HepG2 (cell line): ENCODE measurements around the gene MYH9. TPM values are rescaled to one million over a fixed set of nuclear protein-coding genes. Genes with fewer than 3 reads are reported as not detected.

Experiments
- CAMTA2 ChIP-seq: sonication (generic); formaldehyde crosslinking; IDR thresholded peaks from 2 replicates; pipeline ENCODE4 v1.4.0; 2020; ENCODE audit warnings: mild to moderate bottlenecking, missing genetic modification reagents, borderline replicate concordance
- CCDC6 ChIP-seq: sonication (generic); formaldehyde crosslinking; IDR thresholded peaks from 2 replicates; pipeline ENCODE4 v1.8.1; 2022; ENCODE audit warnings: mild to moderate bottlenecking, missing genetic modification reagents, moderate library complexity
- CREB3 ChIP-seq: sonication (generic); formaldehyde crosslinking; IDR thresholded peaks from 2 replicates; pipeline ENCODE4 v1.5.0; 2020; ENCODE audit warnings: missing genetic modification reagents
- HDAC1 ChIP-seq: sonication (generic); formaldehyde crosslinking; IDR thresholded peaks from 2 replicates; pipeline ENCODE4 v1.5.1; 2020; ENCODE audit warnings: mild to moderate bottlenecking, missing genetic modification reagents
- LBX2 ChIP-seq: sonication (generic); formaldehyde crosslinking; IDR thresholded peaks from 2 replicates; pipeline ENCODE4 v1.5.0; 2020; ENCODE audit warnings: missing genetic modification reagents, mild to moderate bottlenecking, borderline replicate concordance
- NCOA2 ChIP-seq: sonication (generic); formaldehyde crosslinking; IDR thresholded peaks from 2 replicates; pipeline ENCODE4 v1.8.0; 2022; ENCODE audit warnings: inconsistent platforms
- ONECUT2 ChIP-seq: sonication (generic); formaldehyde crosslinking; IDR thresholded peaks from 2 replicates; pipeline ENCODE4 v1.4.0; 2020; ENCODE audit warnings: missing genetic modification reagents
- RBM22 ChIP-seq: fragments of 200-400 bp; formaldehyde crosslinking; optimal IDR thresholded peaks from 2 replicates; pipeline ENCODE3; 2017; ENCODE audit warnings: mild to moderate bottlenecking, low read length, moderate library complexity
- RFXANK ChIP-seq: IDR thresholded peaks from 2 replicates; pipeline ENCODE4 v1.6.1; 2016
- TBP ChIP-seq: sonication (generic); formaldehyde crosslinking; IDR thresholded peaks from 2 replicates; pipeline ENCODE4 v1.5.0; 2020; ENCODE audit warnings: missing genetic modification reagents
- ZBTB33 ChIP-seq: sonication (generic); formaldehyde crosslinking; IDR thresholded peaks from 2 replicates; pipeline ENCODE4 v1.4.0; 2020; ENCODE audit warnings: missing genetic modification reagents
- ZNF180 ChIP-seq: sonication (generic); formaldehyde crosslinking; IDR thresholded peaks from 2 replicates; pipeline ENCODE4 v1.4.0; 2020; ENCODE audit warnings: low read depth, missing genetic modification reagents, borderline replicate concordance
- ZNF598 ChIP-seq: sonication (generic); formaldehyde crosslinking; IDR thresholded peaks from 2 replicates; pipeline ENCODE4 v1.5.1; 2020; ENCODE audit warnings: mild to moderate bottlenecking, missing genetic modification reagents, borderline replicate concordance
- ZNF629 ChIP-seq: sonication (generic); formaldehyde crosslinking; conservative IDR thresholded peaks from 2 replicates; pipeline ENCODE4 v1.5.0; 2020; ENCODE audit warnings: missing genetic modification reagents
- ZNF709 ChIP-seq: sonication (generic); formaldehyde crosslinking; IDR thresholded peaks from 2 replicates; pipeline ENCODE4 v1.5.0; 2020; ENCODE audit warnings: mild to moderate bottlenecking, missing genetic modification reagents
- polyA plus RNA-seq, 8 experiments: library from polyadenylated mRNA; depleted of rRNA in 3 of 8; stranded (reverse) in 7 of 8; unstranded in 1 of 8; fragments of >200 nt; fragmentation: Illumina TruSeq in 4 of 8; extraction: Trizol in 4 of 8; gene quantifications; 2 replicates each; pipeline versions ENCODE4 v1.2.1 to v1.2.3, GENCODE V29; 2011 to 2016; ENCODE audit warnings: low read depth in 4 of 8, missing spikeins in 1 of 8, mixed read lengths in 1 of 8; ENCODE audit not compliant: insufficient read depth in 1 of 8
- total RNA-seq, 5 experiments: library from RNA; depleted of rRNA; stranded (reverse); fragments of >200 nt; fragmentation: Illumina TruSeq; extraction: Trizol; gene quantifications; 2 replicates each; pipeline ENCODE4 v1.2.3, GENCODE V29; 2016; ENCODE audit warnings: low read depth in 1 of 5
- TF ChIP-seq, protein P1 (sequence below): sonication (generic); formaldehyde crosslinking; IDR thresholded peaks from 2 replicates; pipeline ENCODE4 v1.4.0; 2020; ENCODE audit warnings: low read depth, mild to moderate bottlenecking, missing genetic modification reagents
- TF ChIP-seq, protein P2 (sequence below): sonication (generic); formaldehyde crosslinking; conservative IDR thresholded peaks from 2 replicates; pipeline ENCODE4 v1.8.1; 2023; ENCODE audit warnings: missing genetic modification reagents

The MYH9 gene
- total and polyA plus RNA-seq, 2 of the 13 experiments (the other 11 are each of a cell fraction or from before 2014, with no cell fraction given), result 50.7 to 98.5 TPM

- TF ChIP-seq HDAC1 (CRISPR knock-in tag), result no peak
- TF ChIP-seq, protein P1, sequence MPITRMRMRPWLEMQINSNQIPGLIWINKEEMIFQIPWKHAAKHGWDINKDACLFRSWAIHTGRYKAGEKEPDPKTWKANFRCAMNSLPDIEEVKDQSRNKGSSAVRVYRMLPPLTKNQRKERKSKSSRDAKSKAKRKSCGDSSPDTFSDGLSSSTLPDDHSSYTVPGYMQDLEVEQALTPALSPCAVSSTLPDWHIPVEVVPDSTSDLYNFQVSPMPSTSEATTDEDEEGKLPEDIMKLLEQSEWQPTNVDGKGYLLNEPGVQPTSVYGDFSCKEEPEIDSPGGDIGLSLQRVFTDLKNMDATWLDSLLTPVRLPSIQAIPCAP (CRISPR knock-in tag), result no peak
- no peak for TF ChIP-seq ZNF180
- TF ChIP-seq TBP (CRISPR knock-in tag), result no peak
- TF ChIP-seq LBX2 (CRISPR knock-in tag), result 0 out of 2 replicates have a peak, but pooled peaks have one; percentile 32
- TF ChIP-seq ZNF709, result no peak
- TF ChIP-seq, protein P2, sequence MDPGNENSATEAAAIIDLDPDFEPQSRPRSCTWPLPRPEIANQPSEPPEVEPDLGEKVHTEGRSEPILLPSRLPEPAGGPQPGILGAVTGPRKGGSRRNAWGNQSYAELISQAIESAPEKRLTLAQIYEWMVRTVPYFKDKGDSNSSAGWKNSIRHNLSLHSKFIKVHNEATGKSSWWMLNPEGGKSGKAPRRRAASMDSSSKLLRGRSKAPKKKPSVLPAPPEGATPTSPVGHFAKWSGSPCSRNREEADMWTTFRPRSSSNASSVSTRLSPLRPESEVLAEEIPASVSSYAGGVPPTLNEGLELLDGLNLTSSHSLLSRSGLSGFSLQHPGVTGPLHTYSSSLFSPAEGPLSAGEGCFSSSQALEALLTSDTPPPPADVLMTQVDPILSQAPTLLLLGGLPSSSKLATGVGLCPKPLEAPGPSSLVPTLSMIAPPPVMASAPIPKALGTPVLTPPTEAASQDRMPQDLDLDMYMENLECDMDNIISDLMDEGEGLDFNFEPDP (CRISPR knock-in tag), result no peak
- no peak for TF ChIP-seq CCDC6 (CRISPR knock-in tag)
- peak; percentile 62 for TF ChIP-seq ZBTB33 (CRISPR knock-in tag)
- no peak for TF ChIP-seq RFXANK (CRISPR knock-in tag)
- TF ChIP-seq CAMTA2 (CRISPR knock-in tag), result no peak
- no peak for TF ChIP-seq CREB3 (CRISPR knock-in tag)
- no peak for TF ChIP-seq NCOA2
- peak; percentile 91 for TF ChIP-seq ZNF629 (CRISPR knock-in tag)
- TF ChIP-seq ZNF598, result no peak
- TF ChIP-seq ONECUT2 (CRISPR knock-in tag), result no peak
- TF ChIP-seq RBM22, result peak; percentile 82
Observed at GRCh38 chr22:36323182-36323854, 64.4 kb downstream of the MYH9 start (continued).
